Coronary artery (tissue), 2 donors: ENCODE results near the gene HSPBP1.

ENCODE experiments used
- DNase-seq: peaks from one replicate; pipeline ENCODE4 v3.0.0-alpha.2; 2017; ENCODE audit warnings: low spot score
- H3K27ac ChIP-seq, 2 donors: fragments of 200-600 bp; sonication (generic); one replicate each; pipeline ENCODE4 v1.5.1; 2016 to 2019
- H3K4me3 ChIP-seq: fragments of 200-600 bp; sonication (generic); 2 replicates; pipeline ENCODE4 v1.5.1; 2016; ENCODE audit warnings: mild to moderate bottlenecking, moderate library complexity
- CTCF ChIP-seq: fragments of 200-600 bp; sonication (generic); IDR thresholded peaks from one replicate; pipeline ENCODE4 v1.5.1; 2019; ENCODE audit warnings: antibody characterized with exemption

The HSPBP1 gene

DNA sequence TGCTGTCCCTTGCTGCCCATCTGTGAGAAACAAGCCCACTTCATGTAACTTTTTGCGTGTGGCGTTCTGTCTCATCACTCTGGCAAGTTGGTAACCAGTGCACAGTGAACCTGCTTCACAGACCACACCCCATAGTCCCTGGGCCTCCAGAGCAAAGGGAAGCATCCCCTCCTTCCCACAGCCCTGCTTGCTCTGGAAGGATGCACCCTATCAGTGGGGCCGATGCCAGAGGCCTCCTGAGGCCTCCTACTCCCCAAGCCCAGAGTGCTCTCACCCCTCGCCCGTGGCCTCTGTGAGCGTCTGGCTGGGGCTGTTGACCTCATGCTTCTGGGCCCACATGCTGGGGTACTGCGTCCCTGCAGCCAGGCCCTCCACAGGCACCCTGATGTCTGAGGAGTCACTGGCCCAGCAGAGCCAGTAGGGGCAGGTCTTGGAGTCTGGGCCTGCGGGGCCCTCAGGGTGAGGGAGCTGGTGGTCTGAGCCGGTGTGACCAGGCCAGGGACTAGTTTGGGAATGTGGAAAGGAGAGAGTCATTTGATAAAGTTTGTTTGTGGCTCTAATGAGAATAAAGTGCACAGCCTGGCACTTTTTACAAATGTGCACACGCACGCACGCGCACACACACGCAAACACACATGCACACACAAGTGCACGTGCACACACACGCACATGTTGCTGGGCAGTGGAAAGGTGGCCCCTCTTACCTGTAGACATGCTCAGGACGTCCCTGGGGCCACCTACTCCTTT lies 56.4 kb downstream of the HSPBP1 start:
- DNase-seq = no peak
- no peak overlapping the region for H3K4me3 ChIP-seq
- H3K27ac ChIP-seq = no peak overlapping the region
- no peak for TF ChIP-seq CTCF

- Histone ChIP-seq H3K4me3 (no peak overlapping the region), H3K27ac (no peak overlapping the region)
- no peak for TF ChIP-seq CTCF
- DNase-seq = no peak
Measured at GRCh38 chr19:55220525-55220924, 59.4 kb downstream of the HSPBP1 start.

DNA sequence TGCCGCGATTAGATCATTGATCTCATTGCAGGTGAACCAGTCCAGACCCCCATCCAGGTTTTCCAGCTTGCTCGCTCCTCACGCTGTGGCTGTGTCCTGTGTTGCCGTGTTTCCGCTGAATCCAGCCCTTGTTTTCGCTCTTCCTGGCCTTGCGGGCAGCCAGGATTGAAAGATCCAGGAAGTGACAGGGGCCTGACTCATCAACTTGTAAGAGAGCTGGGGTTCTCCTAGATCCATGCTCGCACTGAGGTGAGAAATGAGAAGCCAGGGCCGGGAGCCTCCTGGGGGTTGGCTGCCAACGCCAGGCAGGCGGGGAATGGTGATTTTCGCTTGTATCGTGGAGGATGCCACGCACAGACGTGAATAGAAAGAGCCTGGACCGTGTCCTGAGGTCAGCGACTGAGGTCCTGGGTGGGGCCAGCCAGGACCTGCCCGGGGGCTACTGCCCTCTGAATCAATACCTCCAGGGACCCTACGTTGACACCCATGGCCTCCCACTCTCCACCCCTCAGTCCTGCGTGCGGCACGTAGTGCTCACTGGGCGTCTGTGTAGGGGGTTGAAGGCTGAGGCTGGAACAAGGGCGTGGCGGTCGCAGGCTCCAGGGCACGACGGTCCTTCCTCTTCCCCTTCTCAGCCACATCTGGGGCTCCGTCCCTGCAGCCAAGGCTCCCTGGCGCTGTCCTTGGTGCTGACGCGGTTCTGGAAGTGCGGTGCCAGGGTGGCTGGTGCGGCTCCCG lies 63.3 kb downstream of the HSPBP1 start:
- no peak for DNase-seq
- peak overlapping the region; percentile 66 for H3K4me3 ChIP-seq
- H3K27ac ChIP-seq = peak overlapping the region in 1 of 2 donors; percentile 73
- no peak for TF ChIP-seq CTCF

- DNase-seq = no peak
- Histone ChIP-seq H3K27ac (no peak overlapping the region), H3K4me3 (no peak overlapping the region)
- TF ChIP-seq CTCF = no peak
Measured at GRCh38 chr19:55213547-55213946, 66.4 kb downstream of the HSPBP1 start.

GRCh38 chr19:55212447-55212846 lies 67.5 kb downstream of the HSPBP1 start:
- Histone ChIP-seq H3K4me3 (no peak overlapping the region), H3K27ac (no peak overlapping the region)
- no peak for DNase-seq
- TF ChIP-seq CTCF = no peak
